GDM1 (cell line): Measurements from ENCODE around the gene ZEB2.

Source experiments
- DNase-seq: peaks from one replicate; lab custom pipeline; 2025; lab: John Stamatoyannopoulos, UW

The ZEB2 gene

DNA sequence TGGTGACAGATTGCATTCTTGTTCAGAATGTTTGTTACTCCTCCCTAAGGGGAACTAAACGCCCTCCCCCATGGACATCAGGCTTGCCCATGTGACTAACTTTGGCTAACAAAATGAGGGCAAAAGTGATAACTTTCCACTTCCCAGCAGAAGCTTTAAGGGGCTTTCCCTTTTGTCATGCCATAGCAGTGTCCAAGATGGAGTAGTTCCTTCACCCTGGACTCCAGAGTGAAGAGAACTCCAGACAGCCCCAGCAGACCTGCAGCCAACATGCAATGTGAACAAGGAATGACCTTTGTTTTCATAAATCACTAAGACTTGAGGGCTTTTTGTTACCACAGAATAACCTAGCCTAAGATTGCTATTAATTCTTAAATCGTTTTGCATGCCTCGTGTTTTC is 163.5 kb downstream of the ZEB2 start:
- DNase-seq, result no peak

DNA sequence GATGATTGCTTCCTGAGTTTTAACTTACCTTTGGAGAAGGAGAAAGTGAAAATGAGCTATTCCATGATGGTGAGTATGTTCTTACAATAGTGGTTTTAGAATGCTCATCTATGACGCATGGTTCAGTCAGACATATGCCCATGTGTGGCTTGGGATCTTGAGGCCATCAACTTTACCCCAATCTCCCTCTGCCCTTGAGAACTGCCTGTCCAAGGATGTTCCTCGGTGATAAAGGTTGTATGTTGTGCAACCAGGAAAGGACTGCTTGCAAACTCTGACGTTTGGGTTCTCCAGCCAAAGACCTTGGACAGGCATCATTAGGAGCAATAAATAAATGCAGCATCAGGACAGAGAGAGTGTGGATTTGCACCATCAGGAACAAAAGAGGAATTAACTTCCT is 165.0 kb downstream of the ZEB2 start:
- DNase-seq, result no peak

DNA sequence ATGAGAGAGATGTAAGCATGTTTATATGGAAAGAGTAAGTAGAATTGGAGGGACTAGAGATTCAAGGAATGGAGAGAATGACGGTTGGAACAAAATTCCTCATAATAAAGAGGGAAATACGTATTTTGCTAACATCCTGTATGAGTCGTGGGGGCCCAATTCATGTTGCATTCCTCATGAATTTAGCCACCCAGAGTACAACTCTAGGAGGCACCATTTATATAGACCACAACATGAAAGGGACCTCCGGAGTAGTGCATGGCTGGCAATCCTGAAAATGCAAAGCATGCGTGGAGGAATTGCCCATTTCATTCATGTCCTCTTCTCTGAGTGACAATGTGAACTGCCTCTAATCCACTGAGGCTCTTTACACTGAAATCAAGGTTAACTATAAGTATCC is 168.2 kb downstream of the ZEB2 start:
- no peak for DNase-seq

GRCh38 chr2:144350151-144350802 is 169.6 kb downstream of the ZEB2 start:
- no peak for DNase-seq

DNA sequence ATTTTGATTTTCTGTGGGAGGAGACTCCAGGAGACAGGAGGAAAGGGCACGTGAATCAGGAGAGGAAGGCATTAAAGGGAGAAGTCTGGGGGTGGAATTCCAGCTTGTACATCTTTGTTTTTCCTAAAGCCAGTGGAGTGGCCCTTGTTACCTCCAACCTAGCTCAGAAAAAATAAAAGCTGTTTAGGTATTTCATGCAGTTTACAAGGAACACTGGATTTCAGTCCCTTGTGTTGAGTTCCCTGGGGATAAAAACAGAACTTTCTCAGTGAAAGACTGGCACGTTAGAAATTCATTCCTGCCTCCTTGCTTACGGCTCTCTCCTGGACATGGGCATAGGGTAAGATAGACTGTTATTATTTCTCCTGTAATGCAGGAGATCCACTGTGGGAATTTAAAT is 170.2 kb downstream of the ZEB2 start:
- DNase-seq, result no peak

- DNase-seq, result no peak
Measured at GRCh38 chr2:144348846-144349245, 171.1 kb downstream of the ZEB2 start.

GRCh38 chr2:144346229-144346628 is 173.7 kb downstream of the ZEB2 start:
- DNase-seq, result no peak

DNA sequence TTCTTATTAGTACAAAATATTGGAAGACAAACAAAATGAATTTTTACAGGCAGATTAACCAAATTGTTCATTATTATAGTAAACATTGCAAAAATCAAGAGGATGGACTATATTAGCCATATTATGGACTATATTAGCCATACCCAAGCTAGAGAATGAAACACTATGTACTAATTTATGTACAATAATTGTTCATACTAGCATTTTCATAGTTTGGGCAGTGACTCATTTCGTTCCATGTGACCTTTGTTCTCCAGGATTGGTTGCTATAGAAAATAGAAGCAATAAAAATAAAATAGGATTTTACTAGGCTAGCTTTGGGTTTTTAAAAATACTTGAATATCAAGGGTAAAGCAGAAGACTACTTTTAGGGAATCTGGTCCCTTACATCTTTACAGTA is 176.8 kb downstream of the ZEB2 start:
- no peak for DNase-seq

- DNase-seq, result no peak
Measured at GRCh38 chr2:144341538-144341937, 178.4 kb downstream of the ZEB2 start.

GRCh38 chr2:144339048-144339447 is 180.9 kb downstream of the ZEB2 start:
- no peak for DNase-seq

DNA sequence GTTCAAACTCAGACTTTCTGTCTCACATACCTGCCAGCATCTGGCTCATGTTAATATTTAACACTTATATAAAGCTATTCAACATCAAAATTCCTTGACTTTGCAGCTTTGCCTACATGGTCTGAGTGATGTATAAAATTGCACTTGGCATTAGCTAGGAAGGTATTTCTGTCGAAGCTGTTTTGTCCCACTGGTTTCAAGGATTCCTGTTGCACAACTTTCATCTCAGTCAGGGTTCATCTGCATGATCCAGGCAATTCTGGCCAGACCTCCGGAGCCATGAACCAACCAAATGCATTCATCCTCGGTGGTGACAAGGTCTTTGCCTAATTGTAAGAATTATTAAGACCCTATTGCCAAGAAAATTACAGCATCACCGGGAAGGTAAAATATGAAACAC is 185.4 kb downstream of the ZEB2 start:
- no peak for DNase-seq
